ENCODE measurements around the gene TDRD1.

- no peak for TF ChIP-seq CTCF (IDR thresholded peaks at IDR 0.05)
- TF ChIP-seq EZH2 (IDR thresholded peaks at IDR 0.05; ENCODE audit: borderline replicate concordance, insufficient read depth, low read depth, low read length, poor library complexity, severe bottlenecking), result no peak
These were observed 27.3 kb upstream of the TDRD1 start for GRCh38 chr10:114151892-114152291.

Data from B cell (primary cell).